Naive B cell (primary cell): ENCODE data around the gene CLEC4M. TPM values are rescaled to one million over a fixed set of nuclear protein-coding genes. Genes with fewer than 3 reads are reported as not detected.
"Not testable (repeated sequence)": the region's sequence is repeated elsewhere in the genome, so short reads cannot be mapped to it uniquely, and the experiment has no call there.

Experiments
- ATAC-seq, 2 donors: fragments of 150-1000 bp; cut with Tn5 transposase; 2 replicates each; pipeline ENCODE4 v1.10.0; 2021; ENCODE audit warnings: low read depth in 2 of 2, mild to moderate bottlenecking in 2 of 2, moderate library complexity in 2 of 2
- DNase-seq: peaks from one replicate; pipeline ENCODE4 v3.0.0; 2022
- H3K27ac Mint-ChIP-seq, 6 donors: one replicate each; pipeline ENCODE4 v1.8.0; 2020 to 2022; ENCODE audit warnings: mild to moderate bottlenecking in 6 of 6, mixed read lengths in 6 of 6, moderate library complexity in 5 of 6, inconsistent platforms in 2 of 6
- H3K27me3 Mint-ChIP-seq, 3 donors: one replicate each; pipeline ENCODE4 v1.8.0; 2021 to 2022; ENCODE audit warnings: mixed read lengths in 3 of 3, mild to moderate bottlenecking in 1 of 3
- H3K36me3 Mint-ChIP-seq, 2 donors: one replicate each; pipeline ENCODE4 v1.8.0; 2020 to 2022; ENCODE audit warnings: mixed read lengths in 2 of 2, inconsistent platforms in 1 of 2, mild to moderate bottlenecking in 1 of 2
- H3K4me1 Mint-ChIP-seq, 3 donors: one replicate each; pipeline ENCODE4 v1.8.0; 2020 to 2022; ENCODE audit warnings: mixed read lengths in 3 of 3, inconsistent platforms in 1 of 3, mild to moderate bottlenecking in 1 of 3, moderate library complexity in 1 of 3
- H3K4me3 Mint-ChIP-seq, 8 donors: one replicate each; pipeline ENCODE4 v1.8.0; 2020 to 2022; ENCODE audit warnings: mild to moderate bottlenecking in 8 of 8, mixed read lengths in 8 of 8, moderate library complexity in 8 of 8, inconsistent platforms in 2 of 8
- H3K9me3 Mint-ChIP-seq, 7 donors: one replicate each; pipeline ENCODE4 v1.8.0; 2020 to 2022; ENCODE audit warnings: mixed read lengths in 7 of 7, mild to moderate bottlenecking in 5 of 7, inconsistent platforms in 2 of 7, moderate library complexity in 1 of 7
- polyA plus RNA-seq, 6 donors: library from polyadenylated mRNA; unstranded; fragments of 300-500 nt; fragmentation: Illumina TruSeq; gene quantifications; one replicate each; pipeline ENCODE4 v1.2.3, GENCODE V29; 2021; ENCODE audit warnings: low read depth in 6 of 6

Gene CLEC4M
- polyA plus RNA-seq, 6 donors from 2014 or later, result 0.17 to 0.41 (median 0.21) TPM; not detected in 3

- Mint-ChIP-seq H3K27me3 (peaks cover 0 to 18% (median 8%) of the 10 kb centered on the region in 3 donors), H3K4me1 (peaks cover 3 to 16% (median 12%) of the 10 kb centered on the region in 3 donors), H3K9me3 (peaks cover 0 to 8% (median 4%) of the 10 kb centered on the region in 7 donors), H3K27ac (peak overlapping the region in 1 of 6 donors; percentile 56), H3K4me3 (peak overlapping the region in 2 of 8 donors; percentile 20 to 27), H3K36me3 (no peaks in the 10 kb centered on the region)
- ATAC-seq (no peak), DNase-seq (no peak)
These were observed 38.1 kb downstream of the CLEC4M start for GRCh38 chr19:7801020-7801570.

DNA sequence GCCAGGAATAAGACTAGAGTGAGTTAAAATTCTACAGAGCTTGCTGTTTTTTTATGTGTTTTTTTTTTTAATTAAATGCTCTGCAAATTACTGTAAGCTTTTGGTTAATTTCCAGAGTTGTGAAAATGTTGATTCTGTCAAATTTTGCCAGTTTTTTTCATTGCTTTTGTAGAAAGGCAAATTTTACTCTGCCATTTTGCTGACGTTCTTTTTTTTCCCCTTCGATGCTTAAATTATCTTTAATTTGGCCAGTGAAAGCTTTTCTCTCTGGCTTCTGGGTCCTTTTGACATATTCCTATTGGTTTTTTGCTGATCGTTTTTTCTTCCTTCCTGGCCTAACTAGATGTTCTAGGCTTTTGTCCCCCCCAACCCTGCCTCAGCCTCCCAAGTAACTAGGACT is 43.2 kb downstream of the CLEC4M start:
- H3K4me1 Mint-ChIP-seq, result peaks cover 4 to 15% (median 9%) of the 10 kb centered on the region in 3 donors
- peaks cover 2 to 12% (median 6%) of the 10 kb centered on the region in 7 donors for H3K9me3 Mint-ChIP-seq
- DNase-seq (no peak), ATAC-seq (no peak)
- H3K27ac Mint-ChIP-seq, result no peak overlapping the region
- peaks cover 0 to 8% of the 10 kb centered on the region in 2 donors for H3K36me3 Mint-ChIP-seq
- H3K27me3 Mint-ChIP-seq, result peaks cover 0 to 18% (median 8%) of the 10 kb centered on the region in 3 donors
- H3K4me3 Mint-ChIP-seq, result peak overlapping the region in 1 of 8 donors; percentile 20

DNA sequence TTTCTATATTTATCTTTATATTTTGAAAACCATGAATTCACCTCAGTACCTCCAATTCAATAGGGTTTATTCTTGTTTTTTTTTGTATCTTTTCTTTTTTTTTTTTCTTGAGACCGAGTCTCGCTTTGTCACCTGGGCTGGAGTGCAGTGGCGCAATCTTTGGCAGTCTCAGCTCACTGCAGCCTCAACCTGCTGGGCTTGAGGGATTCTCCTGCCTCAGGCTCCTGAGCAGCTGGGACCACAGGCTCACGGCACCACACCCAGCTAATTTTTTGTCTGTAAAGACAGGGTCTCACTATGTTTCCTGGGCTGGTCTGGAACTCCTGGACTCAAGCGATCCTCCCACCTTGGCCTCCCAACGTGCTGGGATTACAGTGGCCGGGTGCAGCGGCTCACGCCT is 43.8 kb downstream of the CLEC4M start:
- ATAC-seq (no peak), DNase-seq (no peak)
- Mint-ChIP-seq H3K4me1 (peaks cover 4 to 15% (median 9%) of the 10 kb centered on the region in 3 donors), H3K9me3 (peaks cover 5 to 18% (median 12%) of the 10 kb centered on the region in 7 donors), H3K36me3 (peaks cover 0 to 9% of the 10 kb centered on the region in 2 donors), H3K4me3 (no peak overlapping the region), H3K27ac (peak overlapping the region in 2 of 6 donors; percentile 55 to 57), H3K27me3 (peaks cover 0 to 18% (median 8%) of the 10 kb centered on the region in 3 donors)

DNA sequence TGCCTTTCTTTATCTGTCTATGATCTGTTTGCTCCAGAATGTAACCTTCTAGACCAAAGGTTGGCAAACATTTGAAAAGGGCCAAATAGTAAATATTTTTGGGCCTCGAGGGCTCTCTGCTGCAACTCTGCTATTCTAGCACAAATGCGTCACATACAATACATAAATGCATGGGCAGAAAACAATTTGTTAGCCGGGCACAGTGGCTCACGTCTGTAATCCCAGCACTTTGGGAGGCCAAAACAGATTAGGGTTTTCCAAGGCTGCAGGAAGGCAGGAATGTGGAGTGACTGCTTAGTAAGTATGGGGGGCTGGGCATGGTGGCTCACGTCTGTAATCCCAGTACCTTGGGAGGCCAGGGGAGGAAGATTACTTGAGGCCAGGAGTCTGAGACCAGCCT is 45.1 kb downstream of the CLEC4M start:
- ATAC-seq, result no peak
- DNase-seq, result no peak
- H3K27ac Mint-ChIP-seq, result peak overlapping the region in 4 of 6 donors; percentile 2 to 86 (median 62)
- peaks cover 0 to 8% (median 0%) of the 10 kb centered on the region in 3 donors for H3K27me3 Mint-ChIP-seq
- H3K9me3 Mint-ChIP-seq, result peaks cover 5 to 28% (median 17%) of the 10 kb centered on the region in 7 donors
- H3K4me3 Mint-ChIP-seq, result no peak overlapping the region
- peaks cover 0 to 9% of the 10 kb centered on the region in 2 donors for H3K36me3 Mint-ChIP-seq
- H3K4me1 Mint-ChIP-seq, result peaks cover 4 to 15% (median 9%) of the 10 kb centered on the region in 3 donors

DNA sequence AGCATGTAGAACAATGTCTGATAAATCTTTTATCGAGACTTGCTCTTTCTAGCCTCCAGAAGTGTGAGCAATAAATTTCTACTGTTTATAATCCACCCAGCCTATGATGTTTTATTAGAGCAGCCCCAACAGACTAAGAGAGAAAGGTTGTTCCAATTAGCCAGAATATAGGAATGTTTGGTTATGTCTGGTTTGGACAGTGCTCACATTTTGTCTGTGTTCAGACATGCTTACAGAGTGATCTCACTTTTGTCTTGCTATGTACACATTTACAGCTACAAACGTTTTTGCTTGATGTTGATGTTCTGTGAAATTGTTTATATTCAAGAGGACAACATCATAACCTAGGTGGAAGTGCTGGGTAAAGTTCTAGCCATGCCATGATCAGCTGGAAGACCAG is 48.9 kb downstream of the CLEC4M start:
- peaks cover 0 to 9% of the 10 kb centered on the region in 2 donors for H3K36me3 Mint-ChIP-seq
- H3K9me3 Mint-ChIP-seq, result peaks cover 5 to 28% (median 24%) of the 10 kb centered on the region in 7 donors
- no peak for ATAC-seq

DNA sequence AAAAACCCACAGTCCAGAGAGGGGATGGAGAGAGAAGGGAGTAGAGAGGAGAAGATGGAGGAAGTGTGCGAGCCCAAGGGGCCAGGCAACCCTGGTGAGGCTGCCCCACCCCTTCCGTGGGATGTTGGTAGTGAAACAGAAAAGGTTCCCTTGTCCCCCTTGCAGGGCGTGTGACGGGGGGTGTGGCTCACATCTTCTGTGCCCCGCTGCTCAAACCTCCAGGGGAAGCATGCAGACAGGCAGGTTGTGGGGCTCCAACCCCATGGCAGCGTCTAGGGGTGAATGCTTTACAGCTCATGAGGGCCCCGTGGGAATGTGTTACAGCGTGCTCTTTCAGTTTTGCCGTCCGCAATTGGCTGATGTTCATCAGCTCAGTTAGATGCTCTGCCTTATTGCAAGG is 52.3 kb downstream of the CLEC4M start:
- H3K27me3 Mint-ChIP-seq, result peaks cover 14 to 25% (median 17%) of the 10 kb centered on the region in 3 donors
- H3K27ac Mint-ChIP-seq, result peak overlapping the region in 5 of 6 donors; percentile 40 to 98 (median 78)
- ATAC-seq (peak; percentile 91 to 94), DNase-seq (peak; percentile 71)
- H3K9me3 Mint-ChIP-seq, result peaks cover 5 to 37% (median 26%) of the 10 kb centered on the region in 7 donors
- H3K4me3 Mint-ChIP-seq, result peak overlapping the region; percentile 57 to 94 (median 68)
- H3K4me1 Mint-ChIP-seq, result peaks cover 19 to 26% (median 23%) of the 10 kb centered on the region in 3 donors
- H3K36me3 Mint-ChIP-seq, result peaks cover 0 to 9% of the 10 kb centered on the region in 2 donors

More for the DNA sequence above, 48.9 kb downstream of the CLEC4M start:
- no peak for DNase-seq
- H3K27me3 Mint-ChIP-seq, result no peaks in the 10 kb centered on the region
- H3K27ac Mint-ChIP-seq, result peak overlapping the region in 1 of 6 donors; percentile 27
- H3K4me3 Mint-ChIP-seq, result no peak overlapping the region
- H3K4me1 Mint-ChIP-seq, result peaks cover 28 to 41% (median 28%) of the 10 kb centered on the region in 3 donors

DNA sequence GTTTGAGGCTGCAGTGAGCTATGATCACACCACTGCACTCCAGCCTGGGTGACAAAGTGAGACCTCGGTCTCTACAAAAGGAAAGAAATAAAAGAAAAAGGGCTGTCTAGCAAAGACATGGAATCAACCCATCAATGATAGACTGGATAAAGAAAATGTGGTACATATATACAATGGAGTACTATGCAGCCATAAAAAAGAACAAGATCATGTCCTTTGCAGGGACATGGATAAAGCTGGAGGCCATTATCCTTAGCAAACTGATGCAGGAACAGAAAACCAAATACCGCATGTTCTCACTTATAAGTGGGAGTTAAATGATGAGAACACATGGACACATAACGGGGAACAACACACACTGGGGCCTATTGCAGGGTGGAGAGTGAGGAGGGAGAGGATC is 53.0 kb downstream of the CLEC4M start:
- peaks cover 20 to 32% (median 24%) of the 10 kb centered on the region in 3 donors for H3K27me3 Mint-ChIP-seq
- H3K4me1 Mint-ChIP-seq, result peaks cover 19 to 26% (median 23%) of the 10 kb centered on the region in 3 donors
- not testable (repeated sequence) for ATAC-seq, H3K36me3 Mint-ChIP-seq, DNase-seq
- H3K9me3 Mint-ChIP-seq, result peaks cover under 1 to 32% (median 23%) of the 10 kb centered on the region in 7 donors
- peak overlapping the region in 6 of 8 donors; percentile 9 to 94 (median 68) for H3K4me3 Mint-ChIP-seq
- H3K27ac Mint-ChIP-seq, result peak overlapping the region in 1 of 6 donors; percentile 40

GRCh38 chr19:7817801-7818200 is 54.8 kb downstream of the CLEC4M start:
- Mint-ChIP-seq H3K36me3 (no peaks in the 10 kb centered on the region), H3K27ac (no peak overlapping the region), H3K4me3 (no peak overlapping the region), H3K9me3 (peaks cover 0 to 19% (median 7%) of the 10 kb centered on the region in 7 donors), H3K4me1 (peaks cover 19 to 26% (median 23%) of the 10 kb centered on the region in 3 donors), H3K27me3 (peaks cover 20 to 36% (median 31%) of the 10 kb centered on the region in 3 donors)
- ATAC-seq (no peak), DNase-seq (no peak)

GRCh38 chr19:7818806-7819205 is 55.8 kb downstream of the CLEC4M start:
- no peak for ATAC-seq
- Mint-ChIP-seq H3K36me3 (no peaks in the 10 kb centered on the region), H3K4me1 (peaks cover 19 to 26% (median 23%) of the 10 kb centered on the region in 3 donors), H3K27me3 (peaks cover 21 to 45% (median 42%) of the 10 kb centered on the region in 3 donors), H3K4me3 (no peak overlapping the region), H3K27ac (no peak overlapping the region), H3K9me3 (peaks cover 0 to 19% (median 5%) of the 10 kb centered on the region in 7 donors)
- DNase-seq, result no peak

Other genes starting within 250 kb of the CLEC4M start
- gene ZNF358, start 247.1 kb upstream of the CLEC4M start, polyA plus RNA-seq, result 1 to 10 TPM in 5 of 6 donors, under 1 TPM in 1; 0.94 to 3.5 (median 1.6) TPM
- gene MCOLN1, start 240.6 kb upstream of the CLEC4M start, polyA plus RNA-seq, result 1 to 10 TPM; 5.0 to 8.9 (median 6.7) TPM
- 1 to 10 TPM; 4.1 to 9.6 (median 6.6) TPM for gene PNPLA6, start 227.5 kb upstream of the CLEC4M start, polyA plus RNA-seq
- under 1 TPM in 2 of 6 donors, not detected in 4; 0.06 to 0.08 TPM for gene CAMSAP3, start 167.4 kb upstream of the CLEC4M start, polyA plus RNA-seq
- 10 to 100 TPM in 2 of 6 donors, 1 to 10 TPM in 4; 3.2 to 21.7 (median 8.9) TPM for gene XAB2, start 133.7 kb upstream of the CLEC4M start, polyA plus RNA-seq
- 100 to 1,000 TPM; 195 to 441 (median 254) TPM for gene PET100, start 133.4 kb upstream of the CLEC4M start, polyA plus RNA-seq
- gene PCP2, start 129.5 kb upstream of the CLEC4M start, polyA plus RNA-seq, result under 1 TPM in 4 of 6 donors, not detected in 2; 0.64 to 0.76 (median 0.70) TPM
- 10 to 100 TPM; 71.0 to 86.2 (median 79.5) TPM for gene STXBP2, start 126.1 kb upstream of the CLEC4M start, polyA plus RNA-seq
- not detected for gene RETN, start 94.2 kb upstream of the CLEC4M start, polyA plus RNA-seq
- under 1 TPM in 2 of 6 donors, not detected in 4; 0.39 to 0.58 TPM for gene MCEMP1, start 86.2 kb upstream of the CLEC4M start, polyA plus RNA-seq
- 100 to 1,000 TPM; 171 to 260 (median 224) TPM for gene TRAPPC5, start 82.4 kb upstream of the CLEC4M start, polyA plus RNA-seq
- 100 to 1,000 TPM; 613 to 938 (median 691) TPM for gene FCER2, start 61.1 kb upstream of the CLEC4M start, polyA plus RNA-seq
- 1 to 10 TPM; 1.4 to 3.2 (median 1.8) TPM for gene CLEC4G, start 31.1 kb upstream of the CLEC4M start, polyA plus RNA-seq
- not detected for gene CD209, start 15.7 kb upstream of the CLEC4M start, polyA plus RNA-seq
- 1 to 10 TPM in 5 of 6 donors, under 1 TPM in 1; 0.63 to 4.0 (median 1.6) TPM for gene EVI5L, start 67.0 kb downstream of the CLEC4M start, polyA plus RNA-seq
- gene PRR36, start 111.1 kb downstream of the CLEC4M start, polyA plus RNA-seq, result under 1 TPM in 1 of 6 donors, not detected in 5; 0.05 TPM
- not detected for gene LRRC8E, start 125.3 kb downstream of the CLEC4M start, polyA plus RNA-seq
- 1 to 10 TPM in 5 of 6 donors, under 1 TPM in 1; 0.50 to 5.1 (median 2.9) TPM for gene MAP2K7, start 140.6 kb downstream of the CLEC4M start, polyA plus RNA-seq
- not detected for gene TGFBR3L, start 151.6 kb downstream of the CLEC4M start, polyA plus RNA-seq
- 10 to 100 TPM in 4 of 6 donors, 1 to 10 TPM in 2; 1.5 to 20.2 (median 14.7) TPM for gene SNAPC2, start 157.1 kb downstream of the CLEC4M start, polyA plus RNA-seq
- gene CTXN1, start 162.9 kb downstream of the CLEC4M start, polyA plus RNA-seq, result not detected
- gene TIMM44, start 180.4 kb downstream of the CLEC4M start, polyA plus RNA-seq, result 10 to 100 TPM in 4 of 6 donors, 1 to 10 TPM in 2; 7.8 to 21.0 (median 14.1) TPM
- 10 to 100 TPM; 49.9 to 74.3 (median 59.4) TPM for gene ELAVL1, start 242.4 kb downstream of the CLEC4M start, polyA plus RNA-seq